WERI-Rb-1 (cell line): ENCODE data around the gene TXK.

Experiments
- DNase-seq: peaks from one replicate; pipeline ENCODE4 v3.0.0-alpha.2; 2020
- H3K27ac ChIP-seq: fragments of 250-450 bp; sonication (Bioruptor Pico); 2 replicates; pipeline ENCODE4 v1.5.1; 2020; ENCODE audit warnings: mild to moderate bottlenecking, moderate library complexity
- H3K27me3 ChIP-seq: fragments of 250-450 bp; sonication (Bioruptor Pico); 2 replicates; pipeline ENCODE4 v1.5.1; 2021; ENCODE audit warnings: mild to moderate bottlenecking, low read depth, moderate library complexity; ENCODE audit not compliant: insufficient read depth, severe bottlenecking
- H3K36me3 ChIP-seq: fragments of 250-450 bp; sonication (Bioruptor Pico); 2 replicates; pipeline ENCODE4 v1.5.1; 2020; ENCODE audit warnings: mild to moderate bottlenecking, moderate library complexity
- H3K4me3 ChIP-seq: 2 replicates; pipeline ENCODE4 v1.5.1; 2011; ENCODE audit warnings: low read depth, mild to moderate bottlenecking, control low read depth, low read length
- H3K9me3 ChIP-seq: fragments of 250-450 bp; sonication (Bioruptor Pico); 2 replicates; pipeline ENCODE4 v1.5.1; 2021; ENCODE audit warnings: mild to moderate bottlenecking, moderate library complexity; ENCODE audit not compliant: severe bottlenecking
- TF ChIP-seq, protein P1 (sequence below): IDR thresholded peaks from 2 replicates; pipeline ENCODE4 v1.5.1; 2011; ENCODE audit warnings: low read depth, mild to moderate bottlenecking, control low read depth, inconsistent platforms, low read length

Gene TXK

DNA sequence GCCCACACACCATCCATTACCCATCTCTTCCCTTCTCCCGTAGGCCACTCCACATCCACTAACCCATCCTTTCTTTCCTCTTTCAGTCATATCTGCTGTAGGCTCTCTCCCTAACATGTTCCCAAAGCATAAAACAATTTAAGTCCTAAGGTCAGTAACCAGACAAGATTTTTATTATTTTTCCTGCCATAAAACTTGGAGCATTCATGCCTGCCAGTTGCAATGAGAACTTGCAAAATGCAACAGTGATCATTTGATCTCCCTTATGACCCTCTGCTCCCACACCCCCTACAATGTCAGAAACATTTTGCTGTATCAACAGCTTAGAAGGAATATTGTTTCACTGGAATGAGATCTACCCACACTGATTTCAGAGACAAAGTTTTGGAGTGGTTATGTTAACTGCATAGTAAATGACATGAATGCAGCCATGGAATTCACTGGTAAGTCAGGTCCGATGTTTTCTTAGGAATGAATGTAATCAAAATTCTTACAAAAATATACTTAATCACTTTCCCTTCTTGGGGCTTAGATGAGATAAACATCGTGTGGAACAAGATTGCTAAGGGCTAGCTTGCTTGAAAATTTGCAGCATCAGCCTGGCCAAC, 111.8 kb downstream of the TXK start:
- TF ChIP-seq, protein P1, sequence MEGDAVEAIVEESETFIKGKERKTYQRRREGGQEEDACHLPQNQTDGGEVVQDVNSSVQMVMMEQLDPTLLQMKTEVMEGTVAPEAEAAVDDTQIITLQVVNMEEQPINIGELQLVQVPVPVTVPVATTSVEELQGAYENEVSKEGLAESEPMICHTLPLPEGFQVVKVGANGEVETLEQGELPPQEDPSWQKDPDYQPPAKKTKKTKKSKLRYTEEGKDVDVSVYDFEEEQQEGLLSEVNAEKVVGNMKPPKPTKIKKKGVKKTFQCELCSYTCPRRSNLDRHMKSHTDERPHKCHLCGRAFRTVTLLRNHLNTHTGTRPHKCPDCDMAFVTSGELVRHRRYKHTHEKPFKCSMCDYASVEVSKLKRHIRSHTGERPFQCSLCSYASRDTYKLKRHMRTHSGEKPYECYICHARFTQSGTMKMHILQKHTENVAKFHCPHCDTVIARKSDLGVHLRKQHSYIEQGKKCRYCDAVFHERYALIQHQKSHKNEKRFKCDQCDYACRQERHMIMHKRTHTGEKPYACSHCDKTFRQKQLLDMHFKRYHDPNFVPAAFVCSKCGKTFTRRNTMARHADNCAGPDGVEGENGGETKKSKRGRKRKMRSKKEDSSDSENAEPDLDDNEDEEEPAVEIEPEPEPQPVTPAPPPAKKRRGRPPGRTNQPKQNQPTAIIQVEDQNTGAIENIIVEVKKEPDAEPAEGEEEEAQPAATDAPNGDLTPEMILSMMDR: no peak
- Histone ChIP-seq H3K27ac (no peak overlapping the region), H3K36me3 (no peaks in the 10 kb centered on the region), H3K27me3 (no peaks in the 10 kb centered on the region), H3K4me3 (no peak overlapping the region), H3K9me3 (no peaks in the 10 kb centered on the region)
- no peak for DNase-seq

GRCh38 chr4:48021100-48021499, 113.0 kb downstream of the TXK start:
- DNase-seq: no peak
- H3K27ac ChIP-seq: no peak overlapping the region
- no peak overlapping the region for H3K4me3 ChIP-seq
- H3K9me3 ChIP-seq: no peaks in the 10 kb centered on the region
- no peaks in the 10 kb centered on the region for H3K36me3 ChIP-seq
- TF ChIP-seq, protein P1: no peak
- no peaks in the 10 kb centered on the region for H3K27me3 ChIP-seq

GRCh38 chr4:48018112-48018511, 115.9 kb downstream of the TXK start:
- no peak for DNase-seq
- Histone ChIP-seq H3K36me3 (no peaks in the 10 kb centered on the region), H3K27me3 (no peaks in the 10 kb centered on the region), H3K27ac (no peak overlapping the region), H3K4me3 (no peak overlapping the region), H3K9me3 (no peaks in the 10 kb centered on the region)
- TF ChIP-seq, protein P1: no peak

GRCh38 chr4:48017108-48017571, 116.9 kb downstream of the TXK start:
- no peak overlapping the region for H3K27ac ChIP-seq
- TF ChIP-seq, protein P1: no peak
- H3K4me3 ChIP-seq: peak overlapping the region; percentile 83
- peak; percentile 45 for DNase-seq
- no peaks in the 10 kb centered on the region for H3K9me3 ChIP-seq
- H3K36me3 ChIP-seq: no peaks in the 10 kb centered on the region
- H3K27me3 ChIP-seq: no peaks in the 10 kb centered on the region
